Neural cell (in vitro differentiated cells): ENCODE data around the gene STK38.

Source experiments
- TAF1 ChIP-seq: IDR thresholded peaks from 2 replicates; pipeline ENCODE4 v1.6.1; 2012; ENCODE audit warnings: low read depth
- TF ChIP-seq, protein P1 (sequence below): fragments of 450-650 bp; IDR thresholded peaks from 2 replicates; pipeline ENCODE4 v1.5.1; 2014; ENCODE audit warnings: antibody characterized with exemption, mild to moderate bottlenecking, moderate library complexity; ENCODE audit not compliant: poor library complexity, severe bottlenecking

DNA sequence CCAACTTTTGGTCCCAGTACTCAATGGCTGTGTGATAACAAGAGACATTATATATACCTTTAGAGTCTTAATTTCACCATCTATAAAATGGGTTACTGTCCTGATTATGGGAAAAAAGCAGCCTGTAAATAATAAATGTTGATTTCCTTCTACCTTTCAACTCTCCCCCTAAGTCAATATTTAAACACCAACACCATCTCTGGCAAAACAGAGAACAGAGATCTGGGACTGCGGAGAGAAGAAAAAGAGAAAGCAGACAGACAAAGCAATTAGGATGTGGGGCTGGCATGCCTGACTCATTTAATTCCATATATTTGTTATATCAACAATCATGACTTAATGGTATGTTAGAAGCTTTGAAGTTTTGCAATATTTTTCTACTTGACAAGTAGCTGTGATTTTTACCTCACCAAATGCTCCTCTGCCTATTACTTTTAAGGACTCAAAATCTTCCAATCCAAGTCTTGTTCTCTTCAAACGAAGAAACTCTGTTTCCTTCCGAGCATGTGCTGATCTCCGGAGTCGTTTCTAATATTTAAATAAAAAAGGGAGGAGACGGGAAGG is 23.3 kb downstream of the STK38 start:
- TF ChIP-seq, protein P1, sequence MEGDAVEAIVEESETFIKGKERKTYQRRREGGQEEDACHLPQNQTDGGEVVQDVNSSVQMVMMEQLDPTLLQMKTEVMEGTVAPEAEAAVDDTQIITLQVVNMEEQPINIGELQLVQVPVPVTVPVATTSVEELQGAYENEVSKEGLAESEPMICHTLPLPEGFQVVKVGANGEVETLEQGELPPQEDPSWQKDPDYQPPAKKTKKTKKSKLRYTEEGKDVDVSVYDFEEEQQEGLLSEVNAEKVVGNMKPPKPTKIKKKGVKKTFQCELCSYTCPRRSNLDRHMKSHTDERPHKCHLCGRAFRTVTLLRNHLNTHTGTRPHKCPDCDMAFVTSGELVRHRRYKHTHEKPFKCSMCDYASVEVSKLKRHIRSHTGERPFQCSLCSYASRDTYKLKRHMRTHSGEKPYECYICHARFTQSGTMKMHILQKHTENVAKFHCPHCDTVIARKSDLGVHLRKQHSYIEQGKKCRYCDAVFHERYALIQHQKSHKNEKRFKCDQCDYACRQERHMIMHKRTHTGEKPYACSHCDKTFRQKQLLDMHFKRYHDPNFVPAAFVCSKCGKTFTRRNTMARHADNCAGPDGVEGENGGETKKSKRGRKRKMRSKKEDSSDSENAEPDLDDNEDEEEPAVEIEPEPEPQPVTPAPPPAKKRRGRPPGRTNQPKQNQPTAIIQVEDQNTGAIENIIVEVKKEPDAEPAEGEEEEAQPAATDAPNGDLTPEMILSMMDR = no peak
- TF ChIP-seq TAF1 = no peak
